Hindlimb muscle (tissue), 1 donor: ENCODE results near the gene ECHDC3. TPM values are rescaled to one million over a fixed set of nuclear protein-coding genes. Genes with fewer than 3 reads are reported as not detected.
"Not testable (repeated sequence)": the region's sequence is repeated elsewhere in the genome, so short reads cannot be mapped to it uniquely, and the experiment has no call there.

Experiments
- DNase-seq: peaks from one replicate; pipeline ENCODE4 v3.0.0-alpha.2; 2013
- polyA plus RNA-seq: library from polyadenylated mRNA; unstranded; fragments of 120-200 nt; gene quantifications from one replicate; pipeline ENCODE4 v1.2.1, GENCODE V29; 2013; ENCODE audit not compliant: insufficient read length

The ECHDC3 gene
- polyA plus RNA-seq, 1 donor, result 9.6 TPM

DNA sequence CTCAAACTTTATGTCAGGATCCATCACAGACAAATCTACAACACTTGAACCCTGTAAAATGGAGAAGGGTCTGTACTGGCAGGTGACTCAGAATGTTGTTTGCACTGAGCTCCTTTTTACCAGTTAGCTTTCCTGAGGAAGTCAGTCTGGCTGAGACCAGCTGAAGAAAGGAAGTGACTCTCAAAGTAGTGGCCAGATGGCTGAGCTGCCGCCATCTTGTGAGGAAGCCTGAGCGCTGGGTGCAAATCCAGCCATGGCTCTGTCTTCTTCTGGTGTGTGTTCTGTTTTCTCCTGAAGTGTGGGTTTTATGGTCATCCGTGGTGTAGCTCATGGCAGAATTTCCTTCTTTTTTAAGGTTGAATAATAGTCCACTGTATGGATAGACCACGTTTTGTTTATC, 25.5 kb upstream of the ECHDC3 start:
- DNase-seq, result no peak

DNA sequence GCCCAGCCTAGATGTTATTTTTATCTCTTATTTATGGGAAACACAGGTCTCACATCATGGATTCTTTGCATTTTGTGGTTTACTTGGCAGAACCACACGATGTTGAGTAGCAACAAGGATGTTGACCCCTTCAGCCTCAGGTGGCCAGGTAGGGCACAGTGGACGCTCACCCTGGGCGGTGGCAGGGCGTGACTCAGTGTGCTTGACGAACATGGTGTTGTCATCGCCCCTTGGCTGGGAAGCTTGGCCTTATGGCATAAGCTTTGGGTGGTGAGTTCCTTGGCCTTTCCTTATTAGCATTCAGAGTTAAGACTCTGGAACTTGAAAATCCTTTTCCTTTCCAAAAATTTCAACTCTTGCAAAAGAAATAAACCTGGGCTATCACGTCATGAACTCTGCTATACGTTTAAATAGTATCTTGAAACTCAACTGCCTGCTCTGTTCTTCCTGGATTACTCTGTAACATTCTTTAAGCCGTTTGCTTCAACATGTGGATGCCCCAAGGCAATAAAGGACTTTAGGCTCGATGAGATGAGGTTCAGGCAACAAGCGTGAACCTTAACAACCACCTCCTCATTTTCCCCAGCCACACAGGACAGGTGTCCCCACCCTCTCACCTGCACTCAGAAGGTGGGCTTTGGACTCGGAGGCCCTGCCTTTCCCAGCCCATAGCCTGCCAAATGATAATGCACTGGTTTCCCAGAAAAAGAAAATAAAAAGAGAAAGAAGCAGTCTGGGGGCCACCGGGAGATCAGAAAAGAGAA, 22.5 kb upstream of the ECHDC3 start:
- no peak for DNase-seq

DNA sequence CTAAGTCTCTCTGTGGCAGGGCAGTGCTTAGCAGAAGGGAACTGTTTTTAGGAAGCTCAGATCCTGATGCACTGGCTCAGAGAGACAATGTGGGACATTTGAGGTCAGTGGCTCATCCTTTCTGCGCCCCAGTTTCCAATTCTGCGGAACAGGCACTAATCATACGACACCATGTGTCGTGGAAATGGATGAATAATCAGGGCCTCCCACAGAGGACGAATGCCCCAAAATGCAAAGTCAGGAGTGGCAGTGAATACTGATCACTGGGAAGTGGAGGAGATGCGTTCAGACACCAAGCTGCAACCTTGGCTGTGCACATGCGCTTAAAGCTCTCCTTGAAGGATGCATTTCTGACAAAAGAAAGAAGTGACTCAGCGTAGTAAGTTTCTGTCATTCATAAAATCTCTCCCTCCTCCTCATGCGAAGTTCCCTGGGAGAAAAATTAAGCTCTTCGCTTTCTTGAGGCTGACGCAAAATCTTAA, 21.9 kb upstream of the ECHDC3 start:
- no peak for DNase-seq

DNA sequence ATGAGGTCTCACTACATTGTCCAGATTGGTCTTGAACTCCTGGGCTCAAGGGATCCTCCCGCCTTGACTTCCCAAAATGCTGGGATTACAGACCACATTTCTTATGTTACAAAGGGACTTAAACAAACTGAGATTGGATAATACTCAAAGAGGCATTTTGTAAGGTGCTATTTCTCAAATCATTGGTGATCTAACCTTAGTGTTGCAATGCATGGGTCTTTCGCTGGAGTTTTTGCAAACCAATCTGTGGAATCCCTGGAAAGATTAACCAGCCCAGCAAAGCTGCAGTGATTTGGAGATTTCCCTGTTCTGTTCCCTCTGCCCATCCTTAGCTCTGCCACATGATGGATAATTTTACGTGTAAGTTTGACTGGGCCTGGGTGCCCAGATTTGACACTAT, 20.4 kb upstream of the ECHDC3 start:
- DNase-seq, result no peak

DNA sequence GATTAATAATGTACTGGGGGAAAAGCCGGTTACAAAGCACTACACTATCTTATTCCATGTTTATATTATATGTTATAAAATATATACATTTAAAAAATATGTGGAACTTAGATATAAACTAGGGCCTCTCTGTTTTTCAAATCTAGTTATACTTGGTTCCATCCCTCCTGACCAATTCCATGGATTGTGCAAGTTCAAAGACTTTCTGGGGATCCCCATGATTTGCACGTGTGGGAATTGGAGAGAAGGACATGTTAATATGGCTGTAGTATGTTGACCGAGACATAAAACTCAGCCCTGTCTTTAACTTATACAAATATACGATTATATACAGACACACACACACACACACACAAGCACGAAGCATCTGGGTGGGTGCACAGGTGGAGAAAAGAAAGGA, 18.8 kb upstream of the ECHDC3 start:
- no peak for DNase-seq

DNA sequence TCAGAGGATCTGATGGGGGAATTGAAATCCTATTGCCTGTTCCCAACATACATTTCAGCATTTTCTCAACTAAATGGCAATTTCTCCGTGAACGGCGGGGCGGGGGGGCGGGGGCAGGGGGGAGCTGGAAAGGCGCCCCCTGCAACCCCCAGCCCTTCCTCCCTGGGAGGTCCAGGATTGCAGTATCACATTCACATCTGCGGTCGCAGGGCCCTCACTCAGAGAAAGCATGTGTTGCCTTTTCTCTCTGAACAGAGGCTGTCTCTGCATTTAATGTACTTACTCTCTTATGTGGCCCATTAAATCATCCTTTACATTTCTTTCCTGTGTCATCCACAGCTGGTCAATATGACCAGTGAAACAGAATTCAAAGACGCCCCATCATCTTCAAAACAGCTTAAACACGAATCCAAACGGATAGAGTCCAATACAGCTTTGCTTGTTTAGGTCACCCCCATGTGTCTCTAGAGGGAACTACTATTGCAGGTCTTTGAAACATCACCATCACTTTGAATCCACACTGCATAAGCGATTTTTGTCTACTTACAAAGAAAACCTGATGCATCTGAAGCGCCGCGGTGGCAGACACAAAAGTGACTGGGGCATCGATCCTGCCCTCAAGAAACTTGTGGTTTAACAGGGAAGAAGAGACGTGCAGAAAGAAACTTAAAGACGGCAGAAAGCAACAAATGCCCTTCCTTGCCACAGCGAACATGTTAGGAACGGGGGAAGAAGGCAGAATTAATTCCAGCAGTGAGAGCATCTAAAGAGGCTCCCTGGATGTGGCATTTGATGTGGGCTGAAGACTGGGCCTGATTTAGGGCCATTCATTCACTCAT, 17.0 kb upstream of the ECHDC3 start:
- DNase-seq, result no peak

DNA sequence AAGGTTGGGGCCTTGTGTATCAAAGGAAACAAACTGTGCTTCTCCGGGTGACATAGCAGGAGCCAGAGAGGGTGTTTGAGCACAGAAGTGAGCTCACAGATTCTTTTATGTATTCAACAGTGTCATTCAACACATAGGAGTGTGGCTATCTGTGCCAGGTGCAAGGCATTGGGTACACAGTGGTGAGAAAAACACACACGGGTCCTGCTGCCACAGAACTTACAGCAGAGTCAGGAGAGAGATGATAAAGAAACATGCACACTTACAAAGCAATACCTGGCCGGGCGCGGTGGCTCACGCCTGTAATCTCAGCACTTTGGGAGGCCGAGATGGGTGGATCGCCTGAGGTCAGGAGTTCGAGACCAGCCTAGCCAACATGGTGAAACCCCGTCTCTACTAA, 16.3 kb upstream of the ECHDC3 start:
- no peak for DNase-seq

DNA sequence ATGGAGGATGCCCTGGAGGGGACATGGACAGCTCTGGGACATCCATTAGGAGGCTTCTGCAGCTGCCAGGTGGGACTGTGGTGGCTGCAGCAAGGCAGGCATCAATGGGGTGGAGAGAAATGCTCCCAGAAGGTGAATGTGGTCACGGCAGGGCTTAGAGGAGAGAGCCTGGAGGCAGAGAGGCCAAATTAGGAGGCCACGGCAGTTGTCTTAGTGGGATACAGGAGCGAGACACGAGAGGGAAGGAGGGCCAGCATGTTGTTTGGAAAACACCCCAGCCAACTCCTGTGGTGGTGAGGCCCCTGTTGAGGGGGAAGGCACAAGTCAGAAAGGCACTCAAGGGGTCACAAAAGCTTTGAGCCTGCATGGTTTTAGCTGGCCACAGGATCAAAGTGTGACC, 14.6 kb upstream of the ECHDC3 start:
- DNase-seq, result no peak

DNA sequence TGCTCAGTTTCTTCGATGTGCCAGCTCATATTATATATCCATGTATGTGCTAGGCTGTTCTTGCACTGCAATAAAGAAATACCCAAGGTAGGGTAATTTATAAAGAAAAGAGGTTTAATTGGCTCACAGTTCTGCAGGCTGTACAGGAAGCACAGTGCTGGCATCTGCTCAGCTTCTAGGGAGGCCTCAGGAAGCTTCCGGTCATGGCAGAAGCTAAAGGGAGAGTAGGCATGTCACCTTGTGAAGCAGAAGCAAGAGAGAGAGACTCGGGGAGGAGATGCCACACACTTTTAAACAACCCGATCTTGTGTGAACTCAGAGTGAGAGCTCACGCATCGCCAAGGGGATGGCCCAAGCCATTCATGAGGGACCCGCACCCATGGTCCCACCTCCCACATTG, 13.8 kb upstream of the ECHDC3 start:
- no peak for DNase-seq

DNA sequence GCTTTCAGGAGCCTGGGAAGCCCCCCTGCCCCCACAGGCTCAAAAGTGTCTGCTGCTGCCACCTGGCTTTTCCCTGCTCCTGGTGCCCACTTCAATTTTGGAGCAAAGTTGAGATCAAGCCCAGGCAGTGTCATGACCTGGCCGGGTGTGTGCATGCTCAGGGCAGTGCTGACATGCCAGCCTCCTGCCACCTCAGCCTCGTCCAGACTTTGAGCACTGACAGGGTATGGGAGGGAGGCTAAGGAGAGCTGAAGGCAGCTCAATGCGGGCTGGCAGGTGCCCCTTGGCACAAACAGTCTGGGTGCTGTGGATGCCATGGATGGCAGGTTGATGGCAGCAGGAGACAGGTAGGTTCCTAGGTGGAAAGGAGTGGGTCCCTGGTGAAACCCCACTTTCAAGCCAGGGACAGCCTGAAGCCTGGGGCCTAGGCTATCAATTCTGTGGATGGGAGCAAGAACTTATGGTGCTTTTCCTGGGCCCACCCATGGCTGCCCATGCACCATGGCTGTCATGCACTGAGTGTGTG, 12.3 kb upstream of the ECHDC3 start:
- DNase-seq, result no peak

DNA sequence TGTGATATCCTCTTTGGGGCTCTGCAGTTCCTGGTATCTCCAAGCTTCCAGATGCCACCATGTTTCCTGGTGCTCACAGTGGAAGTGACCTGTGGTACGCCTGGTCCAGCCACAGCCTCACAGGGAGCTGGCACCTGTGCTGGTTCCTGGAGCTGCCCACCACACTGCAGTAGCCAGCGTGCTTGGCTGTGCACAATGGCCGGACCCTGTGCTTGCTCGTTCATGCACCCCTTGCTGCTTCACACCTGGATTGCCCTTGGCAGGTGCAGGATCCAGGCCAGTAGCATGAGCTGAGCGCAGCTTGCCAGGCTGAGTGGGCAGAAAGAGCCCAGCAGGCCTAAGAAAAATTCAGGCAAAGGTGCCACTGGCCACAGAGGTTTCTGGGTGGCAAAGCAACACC, 11.4 kb upstream of the ECHDC3 start:
- DNase-seq, result no peak

DNA sequence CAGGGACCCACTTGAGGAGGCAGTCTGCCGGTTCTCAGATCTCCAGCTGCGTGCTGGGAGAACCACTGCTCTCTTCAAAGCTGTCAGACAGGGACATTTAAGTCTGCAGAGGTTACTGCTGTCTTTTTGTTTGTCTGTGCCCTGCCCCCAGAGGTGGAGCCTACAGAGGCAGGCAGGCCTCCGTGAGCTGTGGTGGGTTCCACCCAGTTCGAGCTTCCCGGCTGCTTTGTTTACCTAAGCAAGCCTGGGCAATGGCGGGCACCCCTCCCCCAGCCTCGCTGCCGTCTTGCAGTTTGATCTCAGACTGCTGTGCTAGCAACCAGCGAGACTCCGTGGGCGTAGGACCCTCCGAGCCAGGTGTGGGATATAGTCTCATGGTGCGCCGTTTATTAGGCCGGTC, 5.4 kb upstream of the ECHDC3 start:
- DNase-seq, result not testable (repeated sequence)

DNA sequence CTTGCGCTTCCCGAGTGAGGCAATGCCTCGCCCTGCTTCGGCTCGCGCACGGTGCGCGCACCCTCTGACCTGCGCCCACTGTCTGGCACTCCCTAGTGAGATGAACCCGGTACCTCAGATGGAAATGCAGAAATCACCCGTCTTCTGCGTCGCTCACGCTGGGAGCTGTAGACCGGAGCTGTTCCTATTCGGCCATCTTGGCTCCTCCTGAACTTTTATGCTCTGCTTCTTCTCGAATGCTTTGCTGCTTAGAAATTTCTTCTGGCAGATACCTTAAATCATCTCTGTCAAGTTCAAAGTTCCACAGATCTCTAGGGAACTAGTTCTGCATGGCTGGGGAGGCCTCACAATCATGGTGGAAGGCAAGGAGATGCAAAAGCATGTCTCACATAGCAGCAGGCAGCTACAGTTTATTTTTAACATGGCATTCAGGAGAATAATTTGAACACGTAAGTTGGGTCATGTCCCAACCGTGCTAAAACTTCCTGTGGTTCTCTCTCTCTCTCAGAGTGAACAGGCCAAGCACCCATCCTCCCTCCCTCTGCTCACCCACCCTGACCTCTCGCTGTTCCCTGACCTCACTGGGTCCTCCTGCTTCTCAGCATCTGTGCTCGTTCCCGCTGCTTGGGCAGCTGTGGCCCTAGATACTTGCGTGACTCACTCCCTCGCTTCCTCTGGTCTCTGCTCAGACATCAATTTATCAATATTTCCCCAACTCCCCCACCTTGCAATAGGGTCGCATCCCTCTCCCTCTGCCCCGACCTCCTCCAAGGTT, 4.7 kb upstream of the ECHDC3 start:
- DNase-seq, result not testable (repeated sequence)

DNA sequence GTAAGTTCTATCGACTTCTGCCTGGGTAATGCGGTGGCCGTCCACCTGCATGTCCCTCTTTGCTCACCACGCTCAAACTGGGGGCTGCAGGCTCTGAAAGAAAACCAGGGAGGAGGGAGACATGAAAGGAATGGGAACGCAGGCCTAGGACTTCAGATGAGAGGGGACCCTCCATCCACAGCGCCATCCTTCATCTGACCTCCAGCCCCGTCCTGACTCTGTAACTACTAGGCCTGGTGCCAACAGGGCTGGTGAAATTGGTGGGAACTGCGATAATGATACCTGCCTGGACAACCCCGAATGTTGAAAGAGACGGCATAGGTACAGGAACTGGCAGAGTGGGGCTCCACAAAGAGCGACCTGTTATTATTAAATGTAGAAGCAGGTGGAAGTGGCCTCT, 1.3 kb upstream of the ECHDC3 start:
- no peak for DNase-seq

DNA sequence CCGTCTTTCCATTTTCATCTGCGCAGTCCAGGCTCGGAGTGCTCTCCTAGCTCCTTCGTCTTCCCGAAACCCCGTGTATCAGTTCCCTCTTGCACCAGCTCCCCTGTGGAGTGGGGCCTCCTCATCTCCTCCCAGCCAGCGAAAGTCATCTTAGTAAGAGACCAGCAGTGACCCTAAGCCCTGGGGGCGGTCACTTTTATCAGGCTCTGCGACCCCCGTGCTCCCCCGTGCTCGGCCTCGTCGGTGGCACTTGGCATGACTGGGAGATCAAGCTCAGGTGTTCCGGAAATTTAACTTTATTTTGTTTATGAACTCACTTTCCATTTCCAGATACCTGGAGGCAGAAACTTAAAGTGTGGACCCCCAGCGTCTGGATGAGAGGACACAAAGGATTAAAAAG, 574 bp upstream of the ECHDC3 start:
- no peak for DNase-seq

DNA sequence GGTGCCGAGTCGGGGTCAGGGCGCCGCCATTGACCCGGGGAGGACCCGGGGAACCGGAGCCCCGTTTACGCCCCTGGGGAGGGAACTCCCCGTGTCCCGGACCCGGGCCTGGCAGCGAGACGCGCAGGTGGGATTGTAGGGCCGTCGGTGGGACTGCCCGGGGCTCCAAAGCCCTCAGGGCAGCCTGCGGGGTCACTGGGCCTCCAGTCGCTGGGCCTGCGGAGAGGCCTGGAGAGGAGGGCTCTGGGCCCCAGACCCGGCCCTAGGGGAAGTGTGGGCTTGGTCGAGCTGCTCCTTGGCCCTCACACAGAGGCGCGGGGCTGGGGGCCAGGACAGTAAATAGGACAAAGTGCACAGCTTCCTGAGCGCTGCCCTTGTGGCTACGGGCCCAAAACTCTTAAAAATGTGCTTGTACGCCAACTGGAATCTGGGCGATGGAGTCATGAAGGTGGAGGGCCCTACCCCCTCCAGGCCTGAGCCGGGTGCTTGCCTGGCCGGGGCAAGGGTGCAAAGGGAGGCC, 657 bp downstream of the ECHDC3 start:
- DNase-seq, result no peak

DNA sequence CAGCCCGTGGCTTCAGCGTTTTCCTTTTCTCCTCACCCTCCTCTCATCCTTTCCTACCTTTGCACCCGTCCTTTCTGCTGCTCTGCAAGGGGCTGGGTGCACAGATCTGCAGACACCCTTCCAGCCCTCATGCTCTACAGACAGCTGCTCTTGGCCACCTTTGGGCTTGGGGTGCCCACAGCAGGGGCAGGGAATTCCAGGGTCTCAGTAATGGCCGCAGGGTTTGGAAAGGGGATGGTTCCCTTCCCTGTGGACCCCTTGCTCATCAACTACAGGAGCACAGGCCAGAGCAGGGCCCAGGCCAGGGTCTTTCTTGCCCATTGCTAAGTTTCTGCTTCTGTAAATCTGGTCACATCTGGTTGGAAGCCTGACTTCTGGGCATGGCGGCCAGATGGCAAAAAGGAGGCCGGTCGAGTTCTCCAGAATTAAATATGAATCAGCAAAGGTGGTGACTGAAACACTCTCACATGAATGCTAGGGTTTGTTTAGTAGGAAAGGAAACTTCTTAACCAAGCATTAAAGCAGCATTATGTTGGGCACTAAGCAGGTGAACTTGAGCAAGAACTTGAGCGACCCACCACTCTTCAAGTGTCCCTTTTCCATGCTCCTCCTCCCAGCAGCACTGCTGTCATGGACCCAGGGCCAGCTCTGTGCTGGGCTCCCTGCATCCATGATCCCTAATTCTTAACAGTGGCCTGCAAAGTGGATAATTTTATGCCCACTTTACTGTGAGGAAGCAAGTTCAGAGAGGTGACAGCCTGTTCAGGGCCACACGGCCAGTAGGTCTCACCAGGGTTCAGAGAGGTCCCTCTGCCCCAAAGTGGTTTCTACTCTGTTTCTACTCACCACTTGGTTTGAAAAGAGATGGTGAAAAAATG, 1.5 kb downstream of the ECHDC3 start:
- DNase-seq, result no peak

DNA sequence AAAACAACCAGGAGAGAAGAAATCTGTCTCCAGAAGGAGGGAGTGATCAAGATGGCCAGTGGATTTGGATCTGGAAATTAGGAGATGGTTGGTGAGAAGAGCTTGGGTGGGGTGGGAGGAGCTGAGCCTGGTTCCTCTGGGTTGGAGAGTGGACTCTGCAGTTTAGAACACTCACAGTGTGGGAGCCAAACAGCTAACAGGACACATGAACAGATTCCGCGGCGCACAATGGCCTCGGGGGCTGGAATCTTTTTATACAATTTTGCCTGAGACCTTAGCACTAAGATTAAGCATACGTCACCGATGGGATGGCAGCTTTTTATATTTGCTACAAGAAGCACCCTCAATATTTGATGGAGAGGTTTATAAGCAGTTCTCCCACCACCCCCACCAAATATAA, 2.9 kb downstream of the ECHDC3 start:
- no peak for DNase-seq

DNA sequence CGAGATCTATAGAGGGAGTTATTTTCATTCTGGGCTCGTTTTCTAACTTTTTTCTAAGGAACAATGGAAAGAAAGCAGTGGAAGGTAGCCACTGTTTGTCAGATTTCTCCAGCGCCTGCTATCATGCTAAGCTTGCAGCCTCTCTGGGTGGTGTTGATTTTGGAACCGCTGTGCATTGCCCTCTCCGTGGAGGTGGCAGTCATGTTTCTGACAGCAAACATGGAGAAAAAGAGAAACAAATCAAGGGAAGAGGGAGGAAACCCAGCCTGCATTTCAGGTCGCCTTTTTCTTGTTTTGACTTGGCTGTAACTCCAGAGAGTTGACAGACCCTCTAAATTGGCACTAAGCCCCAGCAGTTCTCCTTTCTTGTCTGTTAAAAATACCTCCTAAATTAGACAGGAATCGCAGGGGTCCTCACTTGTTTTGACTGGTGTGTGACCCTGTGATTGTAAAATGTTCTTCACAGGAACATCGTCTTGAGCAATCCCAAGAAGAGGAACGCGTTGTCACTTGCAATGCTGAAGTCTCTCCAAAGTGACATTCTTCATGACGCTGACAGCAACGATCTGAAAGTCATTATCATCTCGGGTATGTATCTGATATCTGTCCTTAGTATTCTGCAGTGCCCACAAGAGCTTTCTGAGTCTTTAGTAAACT, 4.8 kb downstream of the ECHDC3 start:
- DNase-seq, result no peak

DNA sequence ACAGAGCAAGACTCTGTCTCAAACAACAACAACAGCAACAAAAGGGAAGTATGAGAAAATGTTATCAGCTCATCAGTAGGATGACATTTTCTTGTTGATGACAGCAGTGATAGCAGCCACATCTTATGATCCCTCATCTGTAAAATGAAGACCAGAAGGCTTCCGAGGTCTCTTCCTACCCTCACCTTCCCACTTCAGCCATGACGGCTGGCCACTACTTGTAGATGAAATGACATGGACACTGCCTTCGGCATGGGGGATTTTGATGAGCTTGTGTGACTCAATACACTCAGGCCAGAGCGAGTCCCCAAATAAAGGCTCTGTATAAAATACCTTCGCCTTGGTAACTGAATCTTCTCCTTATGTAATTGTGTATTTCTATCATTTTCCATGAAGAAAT, 6.7 kb downstream of the ECHDC3 start:
- no peak for DNase-seq

DNA sequence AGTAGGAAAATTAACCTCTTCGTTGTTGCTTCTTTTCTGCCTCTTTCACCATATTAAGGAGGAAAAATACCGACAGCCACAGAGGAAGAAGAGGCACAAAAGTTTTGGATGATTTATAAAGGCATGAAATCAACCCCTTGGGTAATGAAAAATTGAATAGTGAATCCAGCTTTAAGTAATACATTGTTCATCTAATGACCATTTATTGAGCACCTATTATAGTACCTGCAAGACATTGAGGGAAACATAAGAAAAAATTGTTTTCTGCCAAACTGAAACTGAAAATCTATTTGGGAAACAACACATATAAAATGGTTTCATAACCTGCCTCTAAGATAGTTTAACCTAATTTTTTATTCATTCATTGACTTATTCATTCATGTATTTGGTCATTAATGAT, 8.2 kb downstream of the ECHDC3 start:
- DNase-seq, result no peak
